Measurements from ENCODE around the gene ETV6.

DNA sequence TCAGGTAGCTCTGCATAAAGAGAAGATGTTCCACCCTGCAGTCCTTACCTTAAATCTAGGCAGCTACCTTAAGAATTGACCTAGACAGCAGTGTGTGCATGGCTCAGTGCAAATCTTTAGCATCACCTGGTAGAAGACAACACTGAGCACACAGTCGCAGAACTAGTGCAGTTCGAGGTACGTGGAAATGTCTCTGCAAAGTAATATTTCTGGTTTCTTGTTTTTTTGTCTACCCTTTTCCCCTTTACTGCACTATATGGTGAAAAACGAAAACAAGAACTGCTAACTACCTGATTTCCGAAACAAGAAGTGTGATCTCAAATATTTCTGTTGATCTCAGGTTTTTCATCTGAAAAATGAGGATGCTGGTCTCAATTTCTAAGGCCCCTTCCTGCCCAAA lies 82.5 kb downstream of the ETV6 start:
- TF ChIP-seq TAF1 (IDR thresholded peaks at IDR 0.05; ENCODE audit: borderline replicate concordance, low read depth, low read length) = no peak
- peak; percentile 61 for TF ChIP-seq POLR2A (IDR thresholded peaks at IDR 0.05; ENCODE audit: low read depth, low read length)
- peak; percentile 49; the same call in 1 of the 2 replicates for TF ChIP-seq POLR2AphosphoS5 (IDR thresholded peaks at IDR 0.05; ENCODE audit: low read depth, low read length)

Measured in GM12892 (cell line).